NOMO-1 treated with dmso at 0.1 percent for 144 hours (cell line): Measurements from ENCODE around the gene NCK2.

ENCODE experiments used
- DNase-seq: peaks from one replicate; lab custom pipeline; 2025; ENCODE audit not compliant: unreplicated experiment; lab: John Stamatoyannopoulos, UW

NCK2 gene

GRCh38 chr2:105843476-105844374, 99.0 kb downstream of the NCK2 start:
- no peak for DNase-seq

- no peak for DNase-seq
These were observed 101.3 kb downstream of the NCK2 start for GRCh38 chr2:105845976-105846375.

GRCh38 chr2:105847056-105847455, 102.3 kb downstream of the NCK2 start:
- no peak for DNase-seq

GRCh38 chr2:105848367-105848766, 103.7 kb downstream of the NCK2 start:
- DNase-seq, result no peak

GRCh38 chr2:105849431-105850179, 104.9 kb downstream of the NCK2 start:
- DNase-seq, result no peak

GRCh38 chr2:105852066-105852465, 107.4 kb downstream of the NCK2 start:
- no peak for DNase-seq

GRCh38 chr2:105853354-105854088, 108.8 kb downstream of the NCK2 start:
- DNase-seq, result no peak

GRCh38 chr2:105854972-105855371, 110.3 kb downstream of the NCK2 start:
- DNase-seq, result no peak

- DNase-seq, result no peak
These were observed 111.9 kb downstream of the NCK2 start for GRCh38 chr2:105856581-105856980.

GRCh38 chr2:105857076-105857740, 112.5 kb downstream of the NCK2 start:
- no peak for DNase-seq

GRCh38 chr2:105858868-105859693, 114.4 kb downstream of the NCK2 start:
- DNase-seq, result no peak

- DNase-seq, result no peak
These were observed 114.9 kb downstream of the NCK2 start for GRCh38 chr2:105859694-105859951.

- no peak for DNase-seq
These were observed 115.9 kb downstream of the NCK2 start for GRCh38 chr2:105860567-105860966.

- no peak for DNase-seq
These were observed 116.5 kb downstream of the NCK2 start for GRCh38 chr2:105861200-105861599.

- DNase-seq, result no peak
These were observed 118.1 kb downstream of the NCK2 start for GRCh38 chr2:105862843-105863242.

- DNase-seq, result no peak
These were observed 119.5 kb downstream of the NCK2 start for GRCh38 chr2:105864262-105864661.

- DNase-seq, result no peak
These were observed 120.7 kb downstream of the NCK2 start for GRCh38 chr2:105865222-105865913.

GRCh38 chr2:105866216-105867185, 121.8 kb downstream of the NCK2 start:
- no peak for DNase-seq

- no peak for DNase-seq
These were observed 122.9 kb downstream of the NCK2 start for GRCh38 chr2:105867587-105867986.
